Uterus (tissue), 2 donors: Measurements from ENCODE around the gene PNRC2.

ENCODE experiments used
- CTCF ChIP-seq, 4 experiments: fragments of 200-600 bp in 2 of 4; fragments of 450-650 bp in 2 of 4; sonication (generic) in 2 of 4; IDR thresholded peaks; one replicate each; pipeline ENCODE4 v1.5.1; 2016 to 2019; ENCODE audit warnings: antibody characterized with exemption in 4 of 4, mild to moderate bottlenecking in 2 of 4, moderate library complexity in 1 of 4
- POLR2A ChIP-seq, 2 donors: fragments of 450-650 bp; IDR thresholded peaks; one replicate each; pipeline ENCODE4 v1.6.1; 2016; ENCODE audit warnings: antibody characterized with exemption in 2 of 2, mild to moderate bottlenecking in 1 of 2, moderate library complexity in 1 of 2

- TF ChIP-seq CTCF (IDR thresholded peaks at IDR 0.05) = no peak
- TF ChIP-seq POLR2A (IDR thresholded peaks at IDR 0.05) = no peak
These were observed 6.6 kb upstream of the PNRC2 start for GRCh38 chr1:23953020-23953419.
